ENCODE data around the gene ATP6V1G3.
"Not testable (repeated sequence)": the region's sequence is repeated elsewhere in the genome, so short reads cannot be mapped to it uniquely, and the experiment has no call there.

ATP6V1G3 gene

GRCh38 chr1:198540580-198540979 is at the start of gene ATP6V1G3:
Gene ATP6V1G3, minus strand, starts transcription at chr1:198540680. Its CDS starts 30 bp downstream, at chr1:198540650.
- no peaks in the 10 kb centered on the region for H3K27me3 Mint-ChIP-seq
- no peaks in the 10 kb centered on the region for H3K9me3 Mint-ChIP-seq
- H3K36me3 Mint-ChIP-seq (ENCODE audit: low read depth): no peaks in the 10 kb centered on the region
- peaks cover 86% of the 10 kb centered on the region for H3K4me1 Mint-ChIP-seq (ENCODE audit: low read depth)
- H3K27ac Mint-ChIP-seq: peak within 1 kb of the TSS; percentile 87
- peak within 1 kb of the TSS; percentile 77 for H3K4me3 Mint-ChIP-seq

GRCh38 chr1:198588845-198589244 is 48.4 kb upstream of the ATP6V1G3 start:
- Mint-ChIP-seq H3K36me3 (ENCODE audit: low read depth) (peaks cover 22% of the 10 kb centered on the region), H3K27ac (no peak overlapping the region), H3K9me3 (peaks cover 37% of the 10 kb centered on the region), H3K27me3 (no peaks in the 10 kb centered on the region), H3K4me1 (ENCODE audit: low read depth) (peaks cover 10% of the 10 kb centered on the region), H3K4me3 (no peak overlapping the region)

GRCh38 chr1:198584163-198584562 is 43.7 kb upstream of the ATP6V1G3 start:
- Mint-ChIP-seq H3K27ac (no peak overlapping the region), H3K36me3 (ENCODE audit: low read depth) (peaks cover 20% of the 10 kb centered on the region), H3K27me3 (no peaks in the 10 kb centered on the region), H3K9me3 (peaks cover 28% of the 10 kb centered on the region), H3K4me1 (ENCODE audit: low read depth) (peaks cover 3% of the 10 kb centered on the region), H3K4me3 (no peak overlapping the region)

- not testable (repeated sequence) for H3K4me1 Mint-ChIP-seq (ENCODE audit: low read depth); H3K27me3 Mint-ChIP-seq; H3K4me3 Mint-ChIP-seq; H3K27ac Mint-ChIP-seq
- peaks cover 21% of the 10 kb centered on the region for H3K9me3 Mint-ChIP-seq
- H3K36me3 Mint-ChIP-seq (ENCODE audit: low read depth): peaks cover 14% of the 10 kb centered on the region
Observed at GRCh38 chr1:198583209-198583802, 42.8 kb upstream of the ATP6V1G3 start.

GRCh38 chr1:198577444-198577843 is 37.0 kb upstream of the ATP6V1G3 start:
- no peaks in the 10 kb centered on the region for H3K27me3 Mint-ChIP-seq
- peaks cover 20% of the 10 kb centered on the region for H3K4me1 Mint-ChIP-seq (ENCODE audit: low read depth)
- no peak overlapping the region for H3K4me3 Mint-ChIP-seq
- no peak overlapping the region for H3K27ac Mint-ChIP-seq
- peaks cover 11% of the 10 kb centered on the region for H3K9me3 Mint-ChIP-seq
- peaks cover 10% of the 10 kb centered on the region for H3K36me3 Mint-ChIP-seq (ENCODE audit: low read depth)

- Mint-ChIP-seq H3K27me3 (no peaks in the 10 kb centered on the region), H3K9me3 (peaks cover under 1% of the 10 kb centered on the region), H3K4me1 (ENCODE audit: low read depth) (peaks cover 24% of the 10 kb centered on the region), H3K36me3 (ENCODE audit: low read depth) (no peaks in the 10 kb centered on the region), H3K4me3 (no peak overlapping the region), H3K27ac (peak overlapping the region; percentile 8)
Observed at GRCh38 chr1:198575798-198576641, 35.5 kb upstream of the ATP6V1G3 start.

DNA sequence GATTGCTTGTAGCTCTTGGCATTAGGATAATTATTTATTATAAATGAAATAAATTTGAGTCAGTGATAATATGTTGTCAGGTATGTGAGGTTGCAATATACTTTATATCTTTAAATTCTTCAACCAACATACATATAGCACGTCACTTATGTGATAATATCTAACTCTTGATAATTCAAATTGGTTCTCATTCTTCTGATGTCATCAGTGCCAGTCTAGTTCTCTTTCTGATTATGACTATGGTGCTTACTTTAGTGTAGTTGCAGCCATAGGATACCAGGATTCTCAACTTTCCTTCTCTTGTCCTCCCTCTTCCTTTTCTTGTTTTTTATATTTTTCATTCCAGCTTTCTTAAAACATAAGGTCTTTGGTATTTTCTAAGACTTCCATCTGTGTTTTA is 34.8 kb upstream of the ATP6V1G3 start:
- H3K9me3 Mint-ChIP-seq: no peaks in the 10 kb centered on the region
- peaks cover 25% of the 10 kb centered on the region for H3K4me1 Mint-ChIP-seq (ENCODE audit: low read depth)
- no peak overlapping the region for H3K4me3 Mint-ChIP-seq
- no peaks in the 10 kb centered on the region for H3K27me3 Mint-ChIP-seq
- no peak overlapping the region for H3K27ac Mint-ChIP-seq
- no peaks in the 10 kb centered on the region for H3K36me3 Mint-ChIP-seq (ENCODE audit: low read depth)

DNA sequence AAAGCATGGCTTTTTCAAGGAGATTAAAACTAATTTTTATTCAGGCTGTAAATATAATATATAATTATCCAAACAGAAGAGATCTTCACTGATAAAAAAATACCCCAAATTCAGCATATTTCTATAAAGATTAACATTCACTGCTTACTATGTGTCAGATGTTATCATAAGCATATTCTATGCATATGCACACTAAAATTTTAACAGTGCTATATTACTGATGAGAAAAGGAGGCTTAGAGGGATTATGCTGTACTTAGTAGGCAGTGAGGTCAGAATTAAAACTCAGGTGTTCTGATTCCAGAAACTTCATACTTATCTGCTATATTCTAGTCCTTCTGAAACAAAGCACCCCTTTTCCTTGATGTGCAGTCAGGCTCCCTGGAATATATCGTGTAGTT is 33.8 kb upstream of the ATP6V1G3 start:
- Mint-ChIP-seq H3K9me3 (no peaks in the 10 kb centered on the region), H3K4me1 (ENCODE audit: low read depth) (peaks cover 28% of the 10 kb centered on the region), H3K27ac (no peak overlapping the region), H3K36me3 (ENCODE audit: low read depth) (no peaks in the 10 kb centered on the region), H3K27me3 (no peaks in the 10 kb centered on the region), H3K4me3 (no peak overlapping the region)

- Mint-ChIP-seq H3K4me3 (no peak overlapping the region), H3K36me3 (ENCODE audit: low read depth) (peaks cover 9% of the 10 kb centered on the region), H3K27ac (peak overlapping the region; percentile 67), H3K27me3 (no peaks in the 10 kb centered on the region), H3K4me1 (ENCODE audit: low read depth) (peaks cover 48% of the 10 kb centered on the region), H3K9me3 (peaks cover 18% of the 10 kb centered on the region)
Observed at GRCh38 chr1:198564716-198565115, 24.2 kb upstream of the ATP6V1G3 start.

- H3K4me3 Mint-ChIP-seq: no peak overlapping the region
- no peaks in the 10 kb centered on the region for H3K27me3 Mint-ChIP-seq
- H3K9me3 Mint-ChIP-seq: peaks cover 18% of the 10 kb centered on the region
- peaks cover 50% of the 10 kb centered on the region for H3K4me1 Mint-ChIP-seq (ENCODE audit: low read depth)
- peaks cover 9% of the 10 kb centered on the region for H3K36me3 Mint-ChIP-seq (ENCODE audit: low read depth)
- H3K27ac Mint-ChIP-seq: no peak overlapping the region
Observed at GRCh38 chr1:198564157-198564556, 23.7 kb upstream of the ATP6V1G3 start.

GRCh38 chr1:198563583-198563982 is 23.1 kb upstream of the ATP6V1G3 start:
- Mint-ChIP-seq H3K4me1 (ENCODE audit: low read depth) (peaks cover 56% of the 10 kb centered on the region), H3K9me3 (peaks cover 18% of the 10 kb centered on the region)

DNA sequence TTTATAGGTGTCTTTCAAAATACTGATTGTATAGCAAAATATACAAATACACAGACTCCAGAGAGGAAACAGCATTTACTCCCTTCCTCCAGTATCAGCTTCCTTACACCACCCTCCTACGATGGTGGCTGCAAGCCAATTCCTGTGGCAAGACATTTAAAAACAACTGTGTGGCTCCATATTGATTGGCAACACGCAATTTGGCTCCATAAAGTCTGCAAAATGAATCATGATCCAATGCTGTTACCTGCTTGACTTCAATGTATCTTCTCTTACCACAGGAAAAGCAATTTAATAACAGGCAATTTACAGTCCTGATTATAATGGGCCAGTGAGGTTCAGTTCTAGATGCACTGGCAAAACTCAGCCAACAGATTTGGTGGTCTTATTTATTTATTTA is 19.7 kb upstream of the ATP6V1G3 start:
- Mint-ChIP-seq H3K36me3 (ENCODE audit: low read depth) (no peaks in the 10 kb centered on the region), H3K9me3 (no peaks in the 10 kb centered on the region), H3K4me3 (no peak overlapping the region), H3K4me1 (ENCODE audit: low read depth) (peaks cover 77% of the 10 kb centered on the region), H3K27ac (no peak overlapping the region), H3K27me3 (no peaks in the 10 kb centered on the region)

More at GRCh38 chr1:198563583-198563982, 23.1 kb upstream of the ATP6V1G3 start:
- H3K27ac Mint-ChIP-seq: no peak overlapping the region
- no peak overlapping the region for H3K4me3 Mint-ChIP-seq
- peaks cover 9% of the 10 kb centered on the region for H3K36me3 Mint-ChIP-seq (ENCODE audit: low read depth)
- H3K27me3 Mint-ChIP-seq: no peaks in the 10 kb centered on the region

GRCh38 chr1:198559362-198559761 is 18.9 kb upstream of the ATP6V1G3 start:
- H3K4me3 Mint-ChIP-seq: no peak overlapping the region
- no peaks in the 10 kb centered on the region for H3K36me3 Mint-ChIP-seq (ENCODE audit: low read depth)
- no peaks in the 10 kb centered on the region for H3K9me3 Mint-ChIP-seq
- peaks cover 77% of the 10 kb centered on the region for H3K4me1 Mint-ChIP-seq (ENCODE audit: low read depth)
- no peak overlapping the region for H3K27ac Mint-ChIP-seq
- H3K27me3 Mint-ChIP-seq: no peaks in the 10 kb centered on the region

- Mint-ChIP-seq H3K36me3 (ENCODE audit: low read depth) (no peaks in the 10 kb centered on the region), H3K4me1 (ENCODE audit: low read depth) (peaks cover 79% of the 10 kb centered on the region), H3K27ac (no peak overlapping the region), H3K27me3 (no peaks in the 10 kb centered on the region), H3K9me3 (no peaks in the 10 kb centered on the region), H3K4me3 (no peak overlapping the region)
Observed at GRCh38 chr1:198558402-198558801, 17.9 kb upstream of the ATP6V1G3 start.

GRCh38 chr1:198556971-198557370 is 16.5 kb upstream of the ATP6V1G3 start:
- Mint-ChIP-seq H3K27ac (peak overlapping the region; percentile 84), H3K4me1 (ENCODE audit: low read depth) (peaks cover 90% of the 10 kb centered on the region), H3K4me3 (peak overlapping the region; percentile 79), H3K36me3 (ENCODE audit: low read depth) (no peaks in the 10 kb centered on the region), H3K27me3 (no peaks in the 10 kb centered on the region), H3K9me3 (no peaks in the 10 kb centered on the region)

All from stimulated activated naive CD8-positive, alpha-beta T cell treated with anti-CD3 and anti-CD28 coated beads, Interleukin-15, Interleukin-2, amounts not matched to agents 100 ng/mL and 50 ng/mL, for 24 hours (primary cell).